Glomerular visceral epithelial cell (primary cell): ENCODE data around the gene CRADD.
A peak's percentile ranks its signal among the peaks of the same experiment; 100 is the strongest.

Experiments used
- DNase-seq: peaks from one replicate; pipeline ENCODE4 v3.0.0-alpha.2; 2016; ENCODE audit errors: extremely low spot score

The CRADD gene

GRCh38 chr12:93671044-93671443, 6.1 kb upstream of the CRADD start:
- no peak for DNase-seq

- no peak for DNase-seq
Observed at GRCh38 chr12:93673084-93673483, 4.1 kb upstream of the CRADD start.

- DNase-seq = no peak
Observed at GRCh38 chr12:93674386-93674785, 2.8 kb upstream of the CRADD start.

GRCh38 chr12:93676408-93677194, 574 bp upstream of the CRADD start:
- DNase-seq = no peak

- no peak for DNase-seq
Observed at GRCh38 chr12:93678779-93679178, 1.6 kb downstream of the CRADD start.

GRCh38 chr12:93679308-93679925, 2.2 kb downstream of the CRADD start:
- no peak for DNase-seq

GRCh38 chr12:93680006-93680405, 2.8 kb downstream of the CRADD start:
- DNase-seq = no peak

- peak; percentile 25 for DNase-seq
Observed at GRCh38 chr12:93682846-93683261, 5.7 kb downstream of the CRADD start.

- no peak for DNase-seq
Observed at GRCh38 chr12:93683410-93683809, 6.2 kb downstream of the CRADD start.

- no peak for DNase-seq
Observed at GRCh38 chr12:93684716-93685115, 7.5 kb downstream of the CRADD start.

GRCh38 chr12:93686572-93687356, 9.6 kb downstream of the CRADD start:
- DNase-seq = no peak

GRCh38 chr12:93689076-93689834, 12.1 kb downstream of the CRADD start:
- no peak for DNase-seq

- DNase-seq = no peak
Observed at GRCh38 chr12:93696462-93696861, 19.3 kb downstream of the CRADD start.

GRCh38 chr12:93698307-93699092, 21.3 kb downstream of the CRADD start:
- no peak for DNase-seq

- DNase-seq = peak; percentile 38
Observed at GRCh38 chr12:93699271-93700145, 22.3 kb downstream of the CRADD start.

GRCh38 chr12:93702707-93703315, 25.6 kb downstream of the CRADD start:
- no peak for DNase-seq

- no peak for DNase-seq
Observed at GRCh38 chr12:93704122-93704521, 26.9 kb downstream of the CRADD start.

- DNase-seq = no peak
Observed at GRCh38 chr12:93704625-93705024, 27.4 kb downstream of the CRADD start.

GRCh38 chr12:93705237-93705636, 28.1 kb downstream of the CRADD start:
- DNase-seq = no peak

GRCh38 chr12:93706387-93706786, 29.2 kb downstream of the CRADD start:
- no peak for DNase-seq
